Fibroblast of lung (primary cell): ENCODE results near the gene GZMM. TPM values are rescaled to one million over a fixed set of nuclear protein-coding genes. Genes with fewer than 3 reads are reported as not detected.

Source experiments
- DNase-seq, 2 donors: peaks; one replicate each; pipeline versions ENCODE4 v3.0.0 to v3.0.0-alpha.2; 2010; ENCODE audit warnings: low read depth in 2 of 2
- H2AFZ ChIP-seq: 2 replicates; pipeline ENCODE4 v1.5.1; 2012; ENCODE audit warnings: low read length, control low read depth, inconsistent platforms
- H3K27ac ChIP-seq: 2 replicates; pipeline ENCODE4 v1.5.1; 2011; ENCODE audit warnings: low read length, control low read depth; ENCODE audit not compliant: insufficient read depth
- H3K27me3 ChIP-seq: 2 replicates; pipeline ENCODE4 v1.5.1; 2011; ENCODE audit warnings: mild to moderate bottlenecking, low read length; ENCODE audit not compliant: control insufficient read depth, insufficient read depth
- H3K36me3 ChIP-seq: 2 replicates; pipeline ENCODE4 v1.5.1; 2011; ENCODE audit warnings: low read length; ENCODE audit not compliant: control insufficient read depth, insufficient read depth
- H3K4me1 ChIP-seq: 2 replicates; pipeline ENCODE4 v1.5.1; 2011; ENCODE audit warnings: low read length; ENCODE audit not compliant: control insufficient read depth, insufficient read depth; ENCODE audit errors: extremely low read depth
- H3K4me2 ChIP-seq: 2 replicates; pipeline ENCODE4 v1.5.1; 2011; ENCODE audit warnings: low read length, control low read depth; ENCODE audit not compliant: insufficient read depth; ENCODE audit errors: extremely low read depth
- H3K4me3 ChIP-seq, 4 experiments: fragments of 200-600 bp in 1 of 4; sonication (generic) in 1 of 4; replicated peaks in 1 of 4; 2 replicates each; pipeline ENCODE4 v1.5.1; 2011 to 2016; ENCODE audit warnings: low read length in 4 of 4, low read depth in 3 of 4, mild to moderate bottlenecking in 3 of 4, control low read depth in 2 of 4, inconsistent platforms in 1 of 4, mixed read lengths in 1 of 4; ENCODE audit not compliant: insufficient read depth in 1 of 4; ENCODE audit errors: control extremely low read depth in 1 of 4
- H3K79me2 ChIP-seq: 2 replicates; pipeline ENCODE4 v1.5.1; 2012; ENCODE audit warnings: mild to moderate bottlenecking, low read length, inconsistent platforms; ENCODE audit not compliant: control insufficient read depth, insufficient read depth
- H3K9ac ChIP-seq: 2 replicates; pipeline ENCODE4 v1.5.1; 2011; ENCODE audit warnings: mild to moderate bottlenecking, low read length, control low read depth; ENCODE audit not compliant: insufficient read depth
- H3K9me3 ChIP-seq: 2 replicates; pipeline ENCODE4 v1.5.1; 2012; ENCODE audit warnings: low read depth, low read length; ENCODE audit not compliant: control insufficient read depth, insufficient read depth
- H4K20me1 ChIP-seq: 2 replicates; pipeline ENCODE4 v1.5.1; 2011; ENCODE audit warnings: low read length; ENCODE audit not compliant: control insufficient read depth, insufficient read depth; ENCODE audit errors: extremely low read depth
- EZH2 ChIP-seq: IDR thresholded peaks from 2 replicates; pipeline ENCODE4 v1.5.1; 2012; ENCODE audit warnings: low read length, control low read depth, mild to moderate bottlenecking; ENCODE audit errors: missing control alignments
- polyA plus RNA-seq, 2 donors: library from polyadenylated mRNA; depleted of rRNA in 1 of 2; stranded (reverse) in 1 of 2; unstranded in 1 of 2; fragments of >200 nt; gene quantifications; 2 replicates each; pipeline ENCODE4 v1.2.1, GENCODE V29; 2011 to 2012; ENCODE audit warnings: missing spikeins in 1 of 2
- total RNA-seq: library from RNA; depleted of rRNA; stranded (reverse); fragments of >200 nt; gene quantifications from 2 replicates; pipeline ENCODE4 v1.2.1, GENCODE V29; 2014
- TF ChIP-seq, protein P1 (sequence below), 2 donors: IDR thresholded peaks in 1 of 2; conservative IDR thresholded peaks in 1 of 2; 1 replicate in 1 of 2; 2 replicates in 1 of 2; pipeline ENCODE4 v1.5.1; 2011 to 2012; ENCODE audit warnings: low read length in 2 of 2, control low read depth in 1 of 2, inconsistent platforms in 1 of 2, low read depth in 1 of 2, mild to moderate bottlenecking in 1 of 2

The GZMM gene
- total and polyA plus RNA-seq, 2 donors (not counting 1 experiment from before 2014, with no cell fraction given) = 0.17 to 0.35 TPM

DNA sequence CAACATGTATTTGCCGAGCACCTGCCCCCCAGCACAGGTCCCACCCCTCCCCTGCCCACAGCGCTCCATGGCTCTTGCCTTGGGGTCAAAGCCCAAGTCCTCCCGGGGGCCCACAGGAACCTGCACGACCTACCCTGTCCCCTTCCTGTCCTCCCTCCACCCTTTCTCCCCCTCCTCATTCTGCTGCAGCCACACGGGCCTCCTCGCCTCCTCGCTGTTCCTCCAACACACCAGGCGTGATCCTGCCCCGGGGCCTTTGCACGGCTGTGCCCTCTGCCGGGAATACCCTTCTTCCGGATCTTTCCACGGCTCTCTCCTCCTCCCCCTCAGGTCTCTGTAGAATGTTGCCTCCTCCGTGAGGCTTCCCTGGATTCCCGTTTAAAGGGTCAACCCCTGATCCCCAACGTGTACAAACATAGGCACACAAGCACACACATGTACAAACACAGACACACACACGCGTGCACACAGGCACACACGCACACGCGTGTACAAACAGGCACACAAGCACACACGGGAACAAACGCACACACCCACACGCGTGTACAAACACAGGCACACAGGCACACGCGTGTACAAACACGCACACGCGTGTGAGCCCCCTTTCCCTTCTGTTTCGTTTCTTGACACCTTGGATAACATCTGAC lies 44.8 kb upstream of the GZMM start:
- no peak overlapping the region for H3K4me2 ChIP-seq
- DNase-seq = no peak

GRCh38 chr19:501646-502045 lies 42.2 kb upstream of the GZMM start:
- Histone ChIP-seq H3K9me3 (no peaks in the 10 kb centered on the region), H3K4me1 (peaks cover 3% of the 10 kb centered on the region), H3K9ac (no peak overlapping the region), H4K20me1 (no peaks in the 10 kb centered on the region), H3K4me3 (no peak overlapping the region), H3K4me2 (no peak overlapping the region), H3K27me3 (peaks cover 14% of the 10 kb centered on the region), H3K27ac (no peak overlapping the region), H3K79me2 (no peaks in the 10 kb centered on the region), H3K36me3 (no peaks in the 10 kb centered on the region), H2AFZ (no peak overlapping the region)
- no peak for DNase-seq
- TF ChIP-seq EZH2 = no peak
- TF ChIP-seq, protein P1, sequence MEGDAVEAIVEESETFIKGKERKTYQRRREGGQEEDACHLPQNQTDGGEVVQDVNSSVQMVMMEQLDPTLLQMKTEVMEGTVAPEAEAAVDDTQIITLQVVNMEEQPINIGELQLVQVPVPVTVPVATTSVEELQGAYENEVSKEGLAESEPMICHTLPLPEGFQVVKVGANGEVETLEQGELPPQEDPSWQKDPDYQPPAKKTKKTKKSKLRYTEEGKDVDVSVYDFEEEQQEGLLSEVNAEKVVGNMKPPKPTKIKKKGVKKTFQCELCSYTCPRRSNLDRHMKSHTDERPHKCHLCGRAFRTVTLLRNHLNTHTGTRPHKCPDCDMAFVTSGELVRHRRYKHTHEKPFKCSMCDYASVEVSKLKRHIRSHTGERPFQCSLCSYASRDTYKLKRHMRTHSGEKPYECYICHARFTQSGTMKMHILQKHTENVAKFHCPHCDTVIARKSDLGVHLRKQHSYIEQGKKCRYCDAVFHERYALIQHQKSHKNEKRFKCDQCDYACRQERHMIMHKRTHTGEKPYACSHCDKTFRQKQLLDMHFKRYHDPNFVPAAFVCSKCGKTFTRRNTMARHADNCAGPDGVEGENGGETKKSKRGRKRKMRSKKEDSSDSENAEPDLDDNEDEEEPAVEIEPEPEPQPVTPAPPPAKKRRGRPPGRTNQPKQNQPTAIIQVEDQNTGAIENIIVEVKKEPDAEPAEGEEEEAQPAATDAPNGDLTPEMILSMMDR (conservative IDR thresholded peaks at IDR 0.05 in 1 of 2, IDR thresholded peaks at IDR 0.05 in 1 of 2; ENCODE audit: low read depth in 1 of 2, low read length in 2 of 2) = no peak

More for the DNA sequence above, 44.8 kb upstream of the GZMM start:
- H3K27ac ChIP-seq = no peak overlapping the region
- no peak overlapping the region for H2AFZ ChIP-seq
- TF ChIP-seq, protein P1 (conservative IDR thresholded peaks at IDR 0.05 in 1 of 2, IDR thresholded peaks at IDR 0.05 in 1 of 2; ENCODE audit: low read depth in 1 of 2, low read length in 2 of 2) = no peak
- TF ChIP-seq EZH2 = peak; percentile 43
- H3K9ac ChIP-seq = no peak overlapping the region
- H3K27me3 ChIP-seq = peaks cover 14% of the 10 kb centered on the region
- no peaks in the 10 kb centered on the region for H4K20me1 ChIP-seq
- H3K36me3 ChIP-seq = no peaks in the 10 kb centered on the region
- no peaks in the 10 kb centered on the region for H3K4me1 ChIP-seq
- H3K4me3 ChIP-seq = no peak overlapping the region
- no peaks in the 10 kb centered on the region for H3K9me3 ChIP-seq
- H3K79me2 ChIP-seq = no peaks in the 10 kb centered on the region

DNA sequence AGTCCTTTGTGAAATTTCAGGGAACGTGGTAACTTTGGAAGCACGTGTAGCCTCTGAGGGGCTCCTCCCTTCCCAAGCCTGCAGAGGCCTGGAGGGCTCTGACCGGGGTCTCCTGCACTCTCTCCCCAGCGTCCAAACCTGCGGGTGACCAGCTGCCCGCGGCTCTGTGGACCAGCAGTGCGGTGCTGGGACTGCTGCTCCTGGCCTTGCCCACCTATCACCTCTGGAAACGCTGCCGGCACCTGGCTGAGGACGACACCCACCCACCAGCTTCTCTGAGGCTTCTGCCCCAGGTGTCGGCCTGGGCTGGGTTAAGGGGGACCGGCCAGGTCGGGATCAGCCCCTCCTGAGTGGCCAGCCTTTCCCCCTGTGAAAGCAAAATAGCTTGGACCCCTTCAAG lies 39.2 kb upstream of the GZMM start:
- Histone ChIP-seq H3K4me2 (no peak overlapping the region), H3K79me2 (peaks cover 8% of the 10 kb centered on the region), H2AFZ (no peak overlapping the region), H3K9ac (no peak overlapping the region), H3K4me3 (no peak overlapping the region), H3K4me1 (peaks cover 7% of the 10 kb centered on the region), H4K20me1 (no peaks in the 10 kb centered on the region), H3K9me3 (no peaks in the 10 kb centered on the region), H3K27me3 (no peaks in the 10 kb centered on the region), H3K27ac (no peak overlapping the region), H3K36me3 (no peaks in the 10 kb centered on the region)
- TF ChIP-seq, protein P1 (conservative IDR thresholded peaks at IDR 0.05 in 1 of 2, IDR thresholded peaks at IDR 0.05 in 1 of 2; ENCODE audit: low read depth in 1 of 2, low read length in 2 of 2) = no peak
- no peak for TF ChIP-seq EZH2
- no peak for DNase-seq
